ENCODE results near the gene AQP9.
"Not testable (repeated sequence)": the region's sequence is repeated elsewhere in the genome, so short reads cannot be mapped to it uniquely, and the experiment has no call there.

AQP9 gene, protein sequence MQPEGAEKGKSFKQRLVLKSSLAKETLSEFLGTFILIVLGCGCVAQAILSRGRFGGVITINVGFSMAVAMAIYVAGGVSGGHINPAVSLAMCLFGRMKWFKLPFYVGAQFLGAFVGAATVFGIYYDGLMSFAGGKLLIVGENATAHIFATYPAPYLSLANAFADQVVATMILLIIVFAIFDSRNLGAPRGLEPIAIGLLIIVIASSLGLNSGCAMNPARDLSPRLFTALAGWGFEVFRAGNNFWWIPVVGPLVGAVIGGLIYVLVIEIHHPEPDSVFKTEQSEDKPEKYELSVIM

DNA sequence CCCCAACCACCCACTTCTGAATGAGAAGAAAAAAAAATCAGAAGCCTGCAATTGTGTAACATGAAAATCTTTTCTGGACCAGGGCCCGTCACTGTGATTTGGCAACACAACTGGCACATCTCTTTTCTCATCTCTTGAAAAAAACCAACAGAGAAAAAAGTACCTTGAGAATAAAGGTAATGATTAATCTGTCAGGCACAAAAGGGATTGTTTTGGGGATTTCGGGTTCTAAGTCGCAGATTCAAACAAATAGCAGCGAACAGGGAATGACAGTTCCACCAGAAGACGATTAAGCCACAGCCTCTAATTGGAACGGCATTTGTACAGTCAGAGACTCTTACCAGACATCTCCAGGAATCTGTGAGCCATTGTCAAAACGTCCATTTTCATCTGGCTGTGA, at the start of gene AQP9:
Gene AQP9 (plus strand): TSS at position 276 of the 400 bp plus-strand sequence. CDS start 185 bp downstream, outside the sequence.
- no peak for DNase-seq (ENCODE audit: low read depth)

DNA sequence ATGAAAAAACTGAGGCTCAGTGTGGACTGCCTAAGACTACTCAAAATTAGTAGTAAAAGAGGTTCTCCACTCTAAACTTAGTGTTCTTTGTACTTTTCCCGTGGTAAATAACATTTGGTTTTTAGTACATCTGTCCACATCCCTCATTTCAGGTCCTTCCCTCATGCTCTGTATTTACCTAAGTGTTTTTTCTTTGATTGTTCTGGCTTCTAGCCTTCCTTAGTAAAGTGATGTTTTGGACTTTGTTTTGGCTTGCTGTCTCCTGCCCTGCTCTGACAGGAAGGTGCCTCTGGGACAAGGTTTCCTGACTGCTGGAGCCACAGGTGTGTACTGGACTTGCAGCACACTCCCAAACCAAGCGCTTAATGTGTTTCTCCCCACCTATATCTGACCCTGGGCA, 42.8 kb upstream of the AQP9 start:
- DNase-seq (ENCODE audit: low read depth) = no peak

DNA sequence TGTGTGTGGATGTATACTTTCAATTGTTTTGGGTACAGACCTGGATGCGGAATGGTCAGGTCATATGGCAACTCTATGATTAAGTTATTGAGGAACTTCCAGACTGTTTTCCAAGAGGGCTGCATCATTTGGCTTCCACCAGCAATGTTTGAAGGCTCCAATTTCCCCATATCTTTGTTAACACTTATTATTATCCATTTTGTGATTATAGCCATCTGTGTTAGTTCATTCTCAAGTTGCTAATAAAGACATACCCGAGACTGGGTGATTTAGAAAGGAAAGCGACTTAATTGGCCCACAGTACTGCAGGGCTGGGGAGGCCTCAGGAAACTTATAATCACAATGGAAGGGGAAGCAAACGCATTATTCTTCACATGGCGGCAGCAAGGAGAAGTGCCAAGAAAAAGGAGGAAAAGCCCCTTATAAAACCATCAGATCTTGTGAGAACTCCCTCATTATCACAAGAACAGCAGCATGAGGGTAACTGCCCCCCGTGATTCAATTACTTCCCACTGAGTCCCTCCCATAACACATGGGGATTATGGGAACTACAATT, 41.6 kb upstream of the AQP9 start:
- DNase-seq (ENCODE audit: low read depth) = no peak

DNA sequence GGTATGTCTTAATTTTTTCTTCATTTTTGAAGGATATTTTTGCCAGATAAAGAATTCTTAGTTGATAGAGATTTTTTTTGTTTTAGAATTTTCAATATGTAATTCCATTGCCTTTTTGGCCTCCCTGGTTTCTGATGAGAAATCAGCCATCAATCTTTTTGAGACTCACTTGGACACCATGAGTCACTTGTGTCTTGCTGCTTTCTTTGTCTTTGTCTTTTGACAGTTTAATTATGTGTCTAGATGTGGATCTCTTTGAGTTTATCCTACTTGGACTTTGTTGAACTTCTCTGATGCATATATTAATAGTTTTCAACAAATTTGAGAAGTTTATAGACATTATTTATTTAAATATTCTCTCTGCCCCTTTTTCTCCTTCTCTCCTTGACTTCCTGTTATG, 34.7 kb upstream of the AQP9 start:
- DNase-seq (ENCODE audit: low read depth) = no peak

DNA sequence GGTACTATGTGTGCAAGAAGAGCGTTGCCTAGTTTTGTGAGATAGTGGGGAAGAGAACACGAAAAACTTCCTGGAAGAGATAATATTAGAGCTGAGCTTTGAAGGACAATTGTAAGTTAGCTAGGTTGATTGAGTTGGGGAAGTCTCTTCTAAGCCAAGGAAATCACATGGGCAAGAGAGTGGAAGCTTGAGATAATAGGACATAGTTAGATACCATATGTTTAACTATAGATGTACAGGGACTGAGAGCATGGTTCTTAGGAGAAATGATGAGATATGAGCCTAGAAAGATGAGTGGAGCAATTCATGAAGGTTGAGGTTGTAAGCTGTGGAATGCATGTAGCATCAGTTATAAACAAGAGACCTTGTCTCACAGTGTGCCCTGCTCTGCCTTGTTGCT, 30.1 kb upstream of the AQP9 start:
- DNase-seq (ENCODE audit: low read depth) = no peak

DNA sequence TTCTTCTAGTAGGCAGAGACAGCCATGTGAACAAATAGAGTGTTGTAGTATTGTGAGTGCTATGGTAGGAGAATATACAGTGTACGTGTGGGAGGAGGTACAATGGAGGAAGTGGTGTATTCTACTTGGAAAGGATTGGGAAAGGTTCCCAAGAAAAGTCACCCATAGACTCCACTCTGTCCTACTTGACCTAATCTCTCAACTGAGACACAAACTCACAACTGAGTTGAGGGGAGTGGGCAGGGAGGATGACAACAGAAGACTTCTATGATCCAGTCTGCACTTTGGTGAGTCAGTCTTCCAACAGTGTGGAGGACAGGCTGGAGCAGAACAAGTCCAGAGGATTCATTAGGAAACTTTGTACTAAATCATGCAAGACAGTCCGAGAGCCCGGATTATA, 28.8 kb upstream of the AQP9 start:
- DNase-seq (ENCODE audit: low read depth) = no peak

DNA sequence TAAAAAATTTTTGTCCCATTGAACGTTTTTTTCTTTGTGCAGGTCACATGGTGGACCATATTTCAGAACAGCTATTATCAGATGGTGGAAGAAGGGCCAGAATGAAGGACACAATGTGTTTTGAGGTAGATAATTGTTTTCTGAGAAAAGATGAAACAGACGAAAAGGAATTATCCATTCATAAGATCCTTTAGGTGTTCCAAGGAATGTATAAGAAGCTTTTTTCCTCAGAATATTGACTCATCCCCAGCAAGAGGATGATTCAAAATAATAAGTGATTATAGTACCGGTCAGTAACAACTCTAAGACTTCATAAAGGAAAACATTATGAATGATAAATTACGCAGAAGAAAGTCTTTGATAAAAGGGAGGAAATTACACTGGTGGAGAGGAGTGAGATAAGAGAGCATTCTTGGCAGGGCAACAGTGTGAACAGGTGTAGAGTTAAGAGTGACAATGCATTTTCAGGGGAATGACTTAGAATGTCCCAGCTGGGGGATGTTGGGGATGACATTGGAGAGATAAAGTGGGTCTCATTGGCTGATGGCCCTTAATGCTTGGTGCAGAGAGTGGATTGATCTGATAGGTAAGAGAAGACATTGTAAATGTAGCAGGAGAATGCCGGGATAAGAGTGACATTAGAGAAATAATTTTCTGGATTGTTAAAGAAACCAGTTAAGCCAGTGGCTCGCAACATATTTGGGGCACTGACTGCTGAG, 27.0 kb upstream of the AQP9 start:
- DNase-seq (ENCODE audit: low read depth) = no peak

DNA sequence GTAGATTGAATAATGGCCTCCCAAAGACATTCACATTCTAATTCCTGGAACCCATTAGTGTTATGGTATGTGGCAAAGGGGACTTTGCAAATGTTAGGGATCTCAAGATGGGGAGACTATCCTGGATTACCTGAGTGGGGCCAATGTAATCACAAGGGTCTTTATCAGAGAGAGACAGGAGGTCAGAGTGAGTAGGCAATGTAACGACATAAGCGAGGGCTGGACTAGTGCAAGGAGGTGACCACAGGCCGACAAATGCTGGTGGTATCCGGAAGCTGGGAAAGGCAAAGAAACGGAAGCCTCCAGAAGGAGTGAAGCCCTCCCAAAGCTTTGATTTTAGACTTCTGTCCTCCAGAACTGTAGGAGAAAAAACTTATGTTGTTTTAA, 26.5 kb upstream of the AQP9 start:
- DNase-seq (ENCODE audit: low read depth) = no peak

DNA sequence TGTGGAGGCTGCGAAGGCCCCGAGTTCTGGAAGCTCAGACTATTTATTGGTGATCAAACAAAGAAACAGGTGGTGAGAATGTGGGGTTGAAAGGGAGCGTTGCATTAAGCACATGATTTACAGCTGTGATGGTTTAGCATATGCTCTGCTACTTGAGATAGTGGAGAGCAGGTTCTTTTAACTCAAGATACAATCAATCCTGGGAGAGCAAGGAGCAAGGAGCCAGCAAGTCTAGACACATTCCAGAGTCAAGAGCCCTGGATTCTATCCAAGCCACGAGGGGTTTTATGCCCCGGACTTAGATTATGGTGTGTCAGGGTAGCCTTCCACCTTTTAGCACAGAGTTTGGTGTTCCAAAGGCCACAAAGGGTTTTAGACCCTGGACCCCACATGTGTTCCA, 24.8 kb upstream of the AQP9 start:
- DNase-seq (ENCODE audit: low read depth) = not testable (repeated sequence)

DNA sequence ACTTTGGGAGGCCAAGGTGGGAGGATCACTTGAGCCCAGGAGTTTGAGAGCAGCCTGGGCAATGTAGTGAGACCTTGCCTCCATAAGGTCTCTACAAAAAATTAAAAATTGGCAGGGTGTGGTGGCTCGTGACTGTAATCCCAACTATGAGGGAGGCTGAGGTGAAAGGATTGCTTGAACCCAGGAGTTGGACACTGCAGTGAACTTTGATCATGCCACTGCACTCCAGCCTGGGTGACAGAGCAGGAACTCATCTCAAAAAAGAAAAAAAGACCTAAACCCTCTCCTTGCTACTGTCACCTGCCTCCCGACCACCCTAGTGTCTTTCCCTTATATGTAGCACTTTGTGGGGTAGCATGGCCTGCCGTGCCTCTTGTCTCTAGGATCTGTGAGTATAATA, 23.8 kb upstream of the AQP9 start:
- DNase-seq (ENCODE audit: low read depth) = no peak

DNA sequence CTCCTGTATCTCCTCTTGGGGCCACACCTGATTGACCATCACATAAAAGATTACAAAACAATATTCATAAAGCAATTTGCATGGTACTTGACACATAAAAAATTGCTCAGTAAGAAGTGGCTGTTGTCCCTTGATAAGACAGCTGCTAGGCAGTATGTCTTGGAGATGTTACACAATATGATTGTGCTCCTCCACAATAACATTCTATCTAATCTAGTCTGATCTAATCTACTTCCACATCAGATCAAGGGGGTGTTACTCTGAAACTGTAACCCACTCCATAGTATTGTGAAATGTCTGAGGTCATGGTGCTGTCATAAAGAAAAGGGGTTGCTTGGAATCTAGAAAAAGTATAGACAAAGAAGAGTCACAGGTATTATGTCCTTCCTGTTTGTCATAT, 23.4 kb upstream of the AQP9 start:
- DNase-seq (ENCODE audit: low read depth) = no peak

DNA sequence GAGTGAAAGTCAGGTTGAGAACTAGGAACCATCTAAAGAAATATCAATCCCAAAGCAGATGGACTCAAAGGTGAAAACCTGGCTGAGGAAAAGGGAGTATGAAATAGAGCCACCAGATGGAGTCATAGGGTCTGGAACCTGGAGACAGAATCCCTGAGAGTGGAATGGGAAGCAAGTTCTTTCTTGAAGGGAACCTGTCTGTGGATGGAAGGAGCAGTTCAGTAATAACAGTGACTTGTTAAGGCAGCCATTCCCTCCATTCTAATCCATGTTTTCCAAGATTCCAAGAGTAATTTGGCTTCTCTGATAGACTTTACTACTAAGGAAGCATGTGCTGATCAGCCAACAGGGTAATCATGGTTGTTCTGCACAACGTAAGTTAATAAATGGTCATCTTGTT, 22.5 kb upstream of the AQP9 start:
- DNase-seq (ENCODE audit: low read depth) = no peak

DNA sequence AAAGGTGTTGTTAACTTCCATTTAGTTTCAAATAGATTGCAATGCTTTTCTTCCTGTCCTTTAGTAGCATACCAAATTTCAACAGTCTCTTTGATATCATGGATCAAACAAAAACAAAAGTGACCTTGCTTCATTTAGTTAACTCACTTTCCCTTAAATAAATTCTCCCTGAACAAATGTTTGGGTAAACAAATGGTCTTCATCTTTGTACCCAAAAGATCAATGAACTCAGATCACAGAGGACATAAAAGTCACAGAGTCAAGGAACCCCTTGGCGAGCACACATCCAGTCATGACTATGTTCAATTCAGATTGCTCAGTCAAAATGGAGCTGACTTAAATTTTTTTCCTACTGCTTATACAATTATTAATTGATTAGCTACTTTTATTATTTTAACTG, 20.6 kb upstream of the AQP9 start:
- DNase-seq (ENCODE audit: low read depth) = no peak

DNA sequence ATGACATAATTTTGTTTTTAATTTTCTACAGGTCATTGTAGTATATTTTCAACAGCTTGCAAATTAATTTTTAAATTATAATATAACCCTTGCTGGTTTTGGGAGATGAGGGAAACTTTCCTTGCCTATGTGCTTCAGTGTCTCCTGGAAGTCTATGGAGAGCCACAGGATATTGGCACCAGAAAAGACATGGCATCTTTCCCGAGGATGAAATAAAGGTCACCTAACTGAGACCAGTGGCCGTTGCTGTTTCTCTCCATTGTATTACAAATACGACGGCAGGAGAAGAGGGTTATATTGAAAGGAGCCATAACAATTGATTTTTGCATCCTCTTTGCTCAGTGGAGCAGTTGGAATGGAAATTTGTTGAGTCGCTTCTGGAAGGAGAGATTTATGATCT, 19.9 kb upstream of the AQP9 start:
- DNase-seq (ENCODE audit: low read depth) = no peak

DNA sequence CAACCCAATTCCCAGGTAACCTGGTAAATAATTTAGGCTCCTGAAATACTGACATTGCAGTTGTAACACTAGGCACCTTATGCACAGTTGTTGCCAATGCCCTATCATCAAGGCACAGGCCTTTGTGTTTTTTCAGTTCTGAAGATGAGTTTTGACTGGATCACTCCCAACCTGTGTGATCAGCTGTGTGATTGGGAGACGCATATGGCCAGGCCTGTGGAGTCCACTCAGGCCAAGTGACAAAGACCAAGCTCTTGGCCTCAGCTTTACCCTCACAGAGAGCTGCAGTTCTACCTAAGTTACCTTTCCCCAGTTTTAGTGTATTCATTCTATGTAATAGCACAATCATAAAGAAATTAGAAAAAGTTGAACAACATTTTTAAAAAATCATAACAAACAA, 19.2 kb upstream of the AQP9 start:
- no peak for DNase-seq (ENCODE audit: low read depth)

DNA sequence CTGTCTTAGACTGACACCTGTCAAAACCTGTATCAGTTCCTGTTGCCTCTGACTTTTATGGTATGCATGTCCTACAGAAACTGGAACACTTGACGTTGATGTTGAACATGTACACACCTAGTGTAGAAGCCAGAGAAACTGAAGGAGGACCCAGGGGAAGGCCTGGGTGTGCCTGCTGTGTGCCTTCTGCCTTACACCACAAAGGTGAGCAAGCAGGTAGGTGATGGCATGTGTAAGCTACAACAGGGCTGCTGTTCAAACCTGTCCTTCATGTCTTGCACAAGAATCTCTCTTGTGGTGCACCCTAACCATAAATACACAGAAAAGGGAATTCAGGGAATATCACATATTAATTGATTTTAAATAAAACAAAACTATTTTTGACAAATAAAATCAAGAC, 13.6 kb upstream of the AQP9 start:
- no peak for DNase-seq (ENCODE audit: low read depth)

DNA sequence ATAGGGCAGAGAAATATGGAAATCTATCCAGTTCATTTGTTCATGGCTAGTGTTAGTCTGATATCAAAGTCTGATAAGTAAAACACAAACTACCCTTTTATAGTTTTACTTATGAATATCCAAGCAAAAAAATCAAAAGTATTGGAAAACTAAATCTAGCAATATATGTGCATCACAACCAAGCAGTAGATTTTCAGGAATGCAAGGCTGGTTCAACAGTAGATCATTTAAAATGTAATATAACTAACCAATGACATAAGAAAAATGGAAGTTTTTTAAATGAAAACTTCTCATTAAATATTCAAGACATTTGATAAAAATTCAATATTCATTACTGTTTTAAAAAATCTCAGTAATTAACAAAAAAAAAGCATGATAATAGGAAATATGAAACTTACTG, 12.8 kb upstream of the AQP9 start:
- no peak for DNase-seq (ENCODE audit: low read depth)

DNA sequence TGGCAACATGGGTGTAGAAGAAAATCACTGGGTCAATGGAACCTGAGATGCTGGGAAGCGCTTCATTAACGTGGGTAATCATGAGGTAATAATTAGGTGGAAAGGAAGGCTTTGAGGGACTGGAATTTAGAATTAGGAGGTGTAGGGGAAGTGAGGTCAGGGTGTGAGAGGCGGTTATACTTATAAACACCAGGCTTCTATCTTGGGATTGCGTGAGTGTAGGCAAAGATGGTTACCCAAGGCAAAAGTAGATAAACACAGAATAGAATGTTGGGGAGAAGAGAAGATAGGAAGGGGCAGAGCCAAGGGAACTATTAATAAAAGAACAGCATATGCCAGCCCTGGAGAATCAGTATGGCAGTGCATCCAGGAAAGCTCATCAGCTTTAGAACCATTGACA, 3.3 kb upstream of the AQP9 start:
- no peak for DNase-seq (ENCODE audit: low read depth)

DNA sequence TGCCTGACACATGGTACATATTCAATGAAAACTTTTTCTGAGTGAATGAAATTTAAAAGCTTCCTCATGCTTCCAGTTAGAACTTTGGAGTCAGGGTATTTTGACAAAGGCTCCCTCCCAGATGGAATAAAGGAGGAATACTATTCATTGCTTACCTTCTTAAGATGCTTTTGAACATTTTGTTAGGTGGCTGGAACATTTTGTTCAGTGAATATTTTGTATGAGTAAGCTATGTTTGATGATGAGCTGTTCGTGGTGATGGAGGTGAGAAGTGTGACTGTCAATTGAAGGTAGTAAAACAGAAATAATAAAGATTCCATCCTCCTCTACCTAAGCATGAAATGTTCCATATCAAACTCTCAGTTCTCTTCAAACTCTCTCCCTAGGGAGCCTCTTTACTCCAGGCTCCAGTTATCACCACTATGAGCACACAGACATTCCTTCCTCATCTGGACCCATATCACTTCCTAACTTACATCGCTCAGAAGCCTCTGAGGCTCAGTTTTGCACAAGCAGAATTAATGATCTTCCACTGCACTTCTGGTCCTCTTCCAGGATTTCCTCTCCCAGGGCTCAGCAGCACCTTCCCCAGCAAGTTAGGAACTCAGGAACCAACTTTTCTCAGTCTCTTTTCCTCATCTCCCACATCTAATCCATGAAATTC, 2.5 kb upstream of the AQP9 start:
- no peak for DNase-seq (ENCODE audit: low read depth)

DNA sequence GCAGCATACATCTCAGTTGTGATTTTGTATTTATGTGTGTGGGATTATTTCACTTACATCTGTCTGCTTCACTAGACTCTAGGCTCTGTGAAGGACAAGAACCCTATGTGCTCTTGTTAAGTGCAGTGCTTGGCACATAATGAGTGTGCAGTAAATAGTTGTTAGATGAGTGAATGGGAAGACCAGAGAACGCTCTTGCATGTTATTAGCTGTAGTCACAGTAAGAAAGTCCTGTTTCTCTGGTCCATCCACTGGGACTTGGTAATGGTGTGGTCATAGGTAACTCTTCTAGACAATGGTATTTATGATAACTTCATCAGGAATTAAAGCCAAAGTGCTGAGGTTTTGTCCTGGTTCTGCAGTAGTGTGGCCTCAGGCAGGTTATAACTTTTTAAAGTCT, 1.4 kb upstream of the AQP9 start:
- DNase-seq (ENCODE audit: low read depth) = no peak

DNA sequence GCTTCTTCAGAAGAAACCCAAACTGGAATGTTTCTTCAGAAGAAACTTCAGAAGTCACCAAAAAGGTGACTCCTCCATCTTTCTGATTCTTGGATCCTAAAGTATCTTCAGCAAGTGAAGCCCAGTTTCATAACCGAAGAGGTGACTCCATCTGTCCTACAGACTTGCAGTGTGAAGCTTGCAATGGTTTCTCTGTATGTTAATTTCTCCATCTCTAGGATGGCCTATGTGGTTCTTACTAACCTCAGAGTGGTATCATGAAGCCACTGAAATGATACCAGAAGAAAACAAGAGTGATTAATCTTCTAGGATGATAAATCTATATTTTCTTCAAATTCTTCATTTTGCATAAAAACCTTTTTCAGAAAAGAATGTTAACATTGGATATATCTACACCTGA, 495 bp upstream of the AQP9 start:
- no peak for DNase-seq (ENCODE audit: low read depth)

DNA sequence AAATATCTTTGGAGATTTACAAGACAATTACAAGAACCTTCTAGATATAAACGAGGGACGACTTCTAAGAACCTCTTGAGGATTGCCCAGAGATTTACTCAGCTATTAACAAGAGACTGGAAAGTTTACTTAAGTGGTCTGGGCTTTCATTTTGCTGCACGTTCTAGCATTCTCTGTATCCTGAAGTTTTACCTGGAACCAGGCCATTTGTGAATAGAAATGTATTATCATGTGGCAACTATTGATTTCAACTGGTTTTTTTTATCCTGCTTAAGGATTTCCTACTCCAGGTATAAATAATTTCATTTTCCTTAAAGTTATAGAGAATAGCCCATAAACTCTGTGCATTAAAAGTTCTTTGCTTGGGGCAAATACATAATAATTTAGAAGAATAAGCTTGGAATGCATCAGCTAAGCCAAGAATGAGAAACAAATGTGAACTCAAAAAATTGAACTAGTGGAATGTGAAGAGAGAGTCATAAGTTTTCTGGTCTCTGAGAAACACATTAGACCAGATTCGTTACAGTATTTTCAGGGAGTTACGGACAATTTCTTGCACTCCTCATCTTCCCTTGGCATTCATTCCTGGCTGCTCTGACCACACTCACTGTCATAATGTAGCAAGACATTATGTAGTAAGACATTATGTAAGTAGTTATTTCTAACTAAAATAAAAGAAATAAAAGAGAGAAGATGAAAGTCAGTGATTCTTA, 1.3 kb downstream of the AQP9 start:
- DNase-seq (ENCODE audit: low read depth) = peak; percentile 64
